Limb (tissue), 2 donors: ENCODE measurements around the gene FARSB.

Experiments
- DNase-seq, 2 donors: peaks; one replicate each; pipeline ENCODE4 v3.0.0-alpha.2; 2016; ENCODE audit errors: extremely low spot score in 2 of 2

The FARSB gene

GRCh38 chr2:222561817-222562645, 93.9 kb downstream of the FARSB start:
- peak; percentile 45 to 51 for DNase-seq

GRCh38 chr2:222561151-222561550, 94.7 kb downstream of the FARSB start:
- DNase-seq: no peak

GRCh38 chr2:222554517-222554916, 101.4 kb downstream of the FARSB start:
- no peak for DNase-seq

GRCh38 chr2:222548992-222549391, 106.9 kb downstream of the FARSB start:
- DNase-seq: no peak

- DNase-seq: no peak
These were observed 108.8 kb downstream of the FARSB start for GRCh38 chr2:222547083-222547482.

- no peak for DNase-seq
These were observed 109.8 kb downstream of the FARSB start for GRCh38 chr2:222545823-222546795.

GRCh38 chr2:222544661-222545060, 111.2 kb downstream of the FARSB start:
- no peak for DNase-seq

- no peak for DNase-seq
These were observed 117.4 kb downstream of the FARSB start for GRCh38 chr2:222538535-222538934.

- DNase-seq: no peak
These were observed 120.4 kb downstream of the FARSB start for GRCh38 chr2:222535477-222535876.

- DNase-seq: no peak
These were observed 123.6 kb downstream of the FARSB start for GRCh38 chr2:222532315-222532714.

GRCh38 chr2:222526480-222527277, 129.2 kb downstream of the FARSB start:
- no peak for DNase-seq

- DNase-seq: no peak
These were observed 130.1 kb downstream of the FARSB start for GRCh38 chr2:222525811-222526210.

GRCh38 chr2:222523783-222524544, 131.9 kb downstream of the FARSB start:
- no peak for DNase-seq

- no peak for DNase-seq
These were observed 133.8 kb downstream of the FARSB start for GRCh38 chr2:222522082-222522481.

GRCh38 chr2:222521099-222521498, 134.8 kb downstream of the FARSB start:
- no peak for DNase-seq
